GM19463 (cell line): Measurements from ENCODE around the gene CDH16.
"Not testable (repeated sequence)": the region's sequence is repeated elsewhere in the genome, so short reads cannot be mapped to it uniquely, and the experiment has no call there.

Source experiments
- ATAC-seq: cut with Tn5 transposase; IDR thresholded peaks from one replicate; pipeline ENCODE4 v1.9.1; 2021; ENCODE audit warnings: mild to moderate bottlenecking, moderate library complexity; ENCODE audit not compliant: unreplicated experiment

Gene CDH16

GRCh38 chr16:66947302-66948065 is 28.8 kb upstream of the CDH16 start:
- ATAC-seq: peak; percentile 61

GRCh38 chr16:66946974-66947301 is 28.3 kb upstream of the CDH16 start:
- no peak for ATAC-seq

- no peak for ATAC-seq
Measured at GRCh38 chr16:66946541-66946940, 27.9 kb upstream of the CDH16 start.

- ATAC-seq: no peak
Measured at GRCh38 chr16:66945939-66946338, 27.3 kb upstream of the CDH16 start.

- ATAC-seq: not testable (repeated sequence)
Measured at GRCh38 chr16:66944971-66945370, 26.3 kb upstream of the CDH16 start.

- ATAC-seq: no peak
Measured at GRCh38 chr16:66944054-66944441, 25.4 kb upstream of the CDH16 start.

- no peak for ATAC-seq
Measured at GRCh38 chr16:66943426-66944053, 24.9 kb upstream of the CDH16 start.

- no peak for ATAC-seq
Measured at GRCh38 chr16:66942981-66943380, 24.3 kb upstream of the CDH16 start.

GRCh38 chr16:66940236-66940635 is 21.6 kb upstream of the CDH16 start:
- no peak for ATAC-seq

- no peak for ATAC-seq
Measured at GRCh38 chr16:66939366-66939765, 20.7 kb upstream of the CDH16 start.

- ATAC-seq: no peak
Measured at GRCh38 chr16:66937725-66938337, 19.1 kb upstream of the CDH16 start.

GRCh38 chr16:66936889-66937554 is 18.3 kb upstream of the CDH16 start:
- no peak for ATAC-seq

- ATAC-seq: no peak
Measured at GRCh38 chr16:66936462-66936861, 17.8 kb upstream of the CDH16 start.

GRCh38 chr16:66935314-66936011 is 16.8 kb upstream of the CDH16 start, which contains the start of gene CES2:
Gene CES2, plus strand, starts transcription at chr16:66935516. Its CDS starts 120 bp downstream, at chr16:66935636.
- no peak for ATAC-seq

- ATAC-seq: not testable (repeated sequence)
Measured at GRCh38 chr16:66934839-66935313, 16.2 kb upstream of the CDH16 start.

GRCh38 chr16:66934138-66934838 is 15.6 kb upstream of the CDH16 start, which contains the start of gene CIAO2B:
Gene CIAO2B, minus strand, starts transcription at chr16:66934402. Its CDS starts 38 bp downstream, at chr16:66934364.
- peak; percentile 81 for ATAC-seq

- no peak for ATAC-seq
Measured at GRCh38 chr16:66933776-66934137, 15.1 kb upstream of the CDH16 start.

GRCh38 chr16:66932076-66932475 is 13.4 kb upstream of the CDH16 start:
- no peak for ATAC-seq

GRCh38 chr16:66931665-66932064 is 13.0 kb upstream of the CDH16 start:
- no peak for ATAC-seq

GRCh38 chr16:66930189-66930588 is 11.5 kb upstream of the CDH16 start:
- ATAC-seq: no peak
